Measurements from ENCODE around the gene CTDSPL. TPM values are rescaled to one million over a fixed set of nuclear protein-coding genes. Genes with fewer than 3 reads are reported as not detected.

Gene CTDSPL
- total RNA-seq, 1 donor from 2014 or later, result 72.7 TPM

DNA sequence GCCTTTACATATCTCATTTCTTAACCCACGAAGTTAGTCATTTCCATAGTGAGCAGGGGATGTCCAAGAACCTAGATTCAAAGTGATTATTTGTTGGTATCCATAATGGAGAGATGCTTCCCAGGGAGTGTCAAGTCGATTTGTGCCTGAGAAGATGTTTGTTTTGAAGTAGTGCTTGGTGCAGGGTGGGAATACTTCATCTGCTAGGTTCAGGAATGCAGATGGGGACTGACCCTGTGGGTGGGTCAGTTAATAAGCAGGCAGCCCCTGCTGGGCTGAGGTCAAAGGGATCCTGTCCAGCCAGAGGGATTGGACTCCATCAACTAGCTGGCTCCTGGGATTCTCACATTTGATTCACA, 84.8 kb downstream of the CTDSPL start:
- H3K27ac Mint-ChIP-seq, result peak overlapping the region; percentile 97
- H3K27me3 Mint-ChIP-seq, result no peaks in the 10 kb centered on the region
- H3K36me3 Mint-ChIP-seq, result peaks cover 20% of the 10 kb centered on the region
- peaks cover 70% of the 10 kb centered on the region for H3K4me1 Mint-ChIP-seq (ENCODE audit: unreplicated experiment)
- no peak for TF ChIP-seq CTCF (conservative IDR thresholded peaks at IDR 0.05)
- peak overlapping the region; percentile 76 for H3K4me3 Mint-ChIP-seq
- no peak for DNase-seq (ENCODE audit: extremely low spot score, unreplicated experiment)
- no peaks in the 10 kb centered on the region for H3K9me3 Mint-ChIP-seq

DNA sequence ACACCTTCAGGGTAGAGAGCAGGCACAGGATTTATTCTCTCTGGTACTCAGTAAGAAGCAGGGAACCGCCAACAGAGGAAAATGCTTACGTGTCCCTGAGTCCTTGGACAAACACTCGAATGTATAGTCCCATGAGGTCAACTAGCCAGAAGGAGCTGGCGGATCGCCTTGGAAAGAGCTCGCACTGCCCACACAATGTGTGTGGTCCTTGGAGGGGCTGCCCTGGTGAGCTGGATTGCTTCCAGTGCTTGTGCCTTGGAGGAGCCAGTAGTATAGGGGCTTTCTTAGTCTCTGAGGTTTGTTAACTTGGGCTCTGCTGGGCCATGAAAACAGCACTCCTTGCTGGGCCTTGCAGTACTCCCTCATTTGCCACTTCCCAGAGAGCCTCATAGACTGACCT, 88.2 kb downstream of the CTDSPL start:
- Mint-ChIP-seq H3K27ac (peak overlapping the region; percentile 11), H3K27me3 (no peaks in the 10 kb centered on the region), H3K4me3 (no peak overlapping the region), H3K4me1 (ENCODE audit: unreplicated experiment) (peaks cover 43% of the 10 kb centered on the region), H3K36me3 (peaks cover 40% of the 10 kb centered on the region), H3K9me3 (peaks cover 4% of the 10 kb centered on the region)
- DNase-seq (ENCODE audit: extremely low spot score, unreplicated experiment), result no peak
- TF ChIP-seq CTCF (conservative IDR thresholded peaks at IDR 0.05), result no peak

GRCh38 chr3:37952564-37952963, 90.9 kb downstream of the CTDSPL start:
- H3K27ac Mint-ChIP-seq, result no peak overlapping the region
- no peaks in the 10 kb centered on the region for H3K27me3 Mint-ChIP-seq
- no peak for TF ChIP-seq CTCF (conservative IDR thresholded peaks at IDR 0.05)
- peaks cover 4% of the 10 kb centered on the region for H3K9me3 Mint-ChIP-seq
- peaks cover 29% of the 10 kb centered on the region for H3K4me1 Mint-ChIP-seq (ENCODE audit: unreplicated experiment)
- H3K4me3 Mint-ChIP-seq, result no peak overlapping the region
- no peak for DNase-seq (ENCODE audit: extremely low spot score, unreplicated experiment)
- H3K36me3 Mint-ChIP-seq, result peaks cover 45% of the 10 kb centered on the region

GRCh38 chr3:37953226-37953625, 91.5 kb downstream of the CTDSPL start:
- no peak for DNase-seq (ENCODE audit: extremely low spot score, unreplicated experiment)
- no peak for TF ChIP-seq CTCF (conservative IDR thresholded peaks at IDR 0.05)
- Mint-ChIP-seq H3K4me1 (ENCODE audit: unreplicated experiment) (peaks cover 26% of the 10 kb centered on the region), H3K9me3 (peaks cover 4% of the 10 kb centered on the region), H3K36me3 (peaks cover 45% of the 10 kb centered on the region), H3K4me3 (no peak overlapping the region), H3K27me3 (no peaks in the 10 kb centered on the region), H3K27ac (no peak overlapping the region)

DNA sequence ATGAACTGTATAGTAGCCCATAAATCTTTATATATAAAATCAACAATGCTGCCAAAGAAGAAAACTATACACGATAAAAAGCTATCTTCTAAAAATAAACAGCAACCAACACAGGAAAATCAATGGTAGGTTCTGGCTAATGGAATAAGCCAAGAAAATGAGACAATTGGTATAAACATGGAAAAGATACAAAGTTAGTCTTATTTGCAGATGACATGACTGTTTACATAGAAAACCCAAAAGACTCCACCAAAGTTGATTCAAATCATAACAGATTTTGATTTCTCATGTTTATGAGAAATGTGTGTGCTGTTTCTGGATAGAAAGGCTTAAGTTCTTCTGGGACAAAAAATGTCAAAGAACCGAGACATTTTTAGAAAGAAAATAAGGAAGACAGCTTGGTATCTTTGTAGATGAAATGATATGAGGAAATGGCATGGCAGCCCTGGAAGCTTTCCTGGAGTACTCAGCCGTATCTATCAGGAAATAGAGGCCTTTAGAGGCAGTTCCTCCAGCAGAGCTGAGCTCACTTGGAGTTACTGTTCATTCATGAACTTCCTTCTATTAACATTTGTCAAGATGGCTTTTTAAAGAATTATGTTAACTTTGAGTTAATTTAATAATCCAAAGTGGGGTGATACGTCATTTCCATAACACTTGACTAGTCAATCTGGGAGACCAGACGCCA, 92.2 kb downstream of the CTDSPL start:
- H3K4me3 Mint-ChIP-seq, result no peak overlapping the region
- TF ChIP-seq CTCF (conservative IDR thresholded peaks at IDR 0.05), result no peak
- H3K36me3 Mint-ChIP-seq, result peaks cover 50% of the 10 kb centered on the region
- no peak overlapping the region for H3K27ac Mint-ChIP-seq
- no peak for DNase-seq (ENCODE audit: extremely low spot score, unreplicated experiment)
- peaks cover 26% of the 10 kb centered on the region for H3K4me1 Mint-ChIP-seq (ENCODE audit: unreplicated experiment)
- H3K9me3 Mint-ChIP-seq, result peaks cover 4% of the 10 kb centered on the region
- no peaks in the 10 kb centered on the region for H3K27me3 Mint-ChIP-seq

All from type B pancreatic cell (in vitro differentiated cells).